IPS DF 6.9 (cell line): ENCODE results near the gene CDSN.

ENCODE experiments used
- DNase-seq: peaks from one replicate; pipeline ENCODE4 v3.0.0-alpha.2; 2013; ENCODE audit warnings: low read depth, low spot score
- H3K27ac ChIP-seq: one replicate; pipeline ENCODE4 v1.5.1; 2013; ENCODE audit warnings: low read length, control low read depth
- H3K27me3 ChIP-seq: 2 replicates; pipeline ENCODE4 v1.6.1; 2013; ENCODE audit warnings: mild to moderate bottlenecking, low read length; ENCODE audit not compliant: control insufficient read depth, insufficient read depth
- H3K36me3 ChIP-seq: 2 replicates; pipeline ENCODE4 v1.6.1; 2013; ENCODE audit warnings: low read length; ENCODE audit not compliant: control insufficient read depth, insufficient read depth
- H3K4me1 ChIP-seq: 2 replicates; pipeline ENCODE4 v1.6.1; 2013; ENCODE audit warnings: low read length; ENCODE audit not compliant: control insufficient read depth, insufficient read depth
- H3K4me3 ChIP-seq: 2 replicates; pipeline ENCODE4 v1.5.1; 2013; ENCODE audit warnings: mild to moderate bottlenecking, low read length
- H3K9me3 ChIP-seq: 2 replicates; pipeline ENCODE4 v1.6.1; 2013; ENCODE audit warnings: low read length, inconsistent platforms; ENCODE audit not compliant: control insufficient read depth, insufficient read depth
- WGBS: extraction: QIAGEN DNeasy Blood & Tissue Kit; methylation state at CpG from one replicate; pipeline ENCODE4 v1.1.7; 2013; ENCODE audit warnings: mixed read lengths, missing lambda C conversion rate; ENCODE audit not compliant: insufficient read length, insufficient coverage; 5-methylcytosine and 5-hydroxymethylcytosine counted together

Gene CDSN

GRCh38 chr6:31114970-31115849 is 5.0 kb downstream of the CDSN start:
- H3K27me3 ChIP-seq, result no peaks in the 10 kb centered on the region
- no peaks in the 10 kb centered on the region for H3K36me3 ChIP-seq
- no peaks in the 10 kb centered on the region for H3K9me3 ChIP-seq
- H3K27ac ChIP-seq, result no peak overlapping the region
- no peak for DNase-seq
- H3K4me1 ChIP-seq, result peaks cover 6% of the 10 kb centered on the region
- H3K4me3 ChIP-seq, result no peak overlapping the region
- WGBS, result no CpG with 5 or more reads among the region's 9 CpGs

- no peak for DNase-seq
- WGBS, result no CpG with 5 or more reads among the region's 3 CpGs
- Histone ChIP-seq H3K36me3 (no peaks in the 10 kb centered on the region), H3K4me3 (no peak within 1 kb of the TSS), H3K27me3 (no peaks in the 10 kb centered on the region), H3K4me1 (peaks cover 9% of the 10 kb centered on the region), H3K27ac (no peak within 1 kb of the TSS), H3K9me3 (no peaks in the 10 kb centered on the region)
Measured at GRCh38 chr6:31114541-31114878, 5.7 kb downstream of the CDSN start, which contains the start of gene PSORS1C1. PSORS1C1 (plus strand) TSS chr6:31114800; CDS start chr6:31129633, 14,833 bp downstream.

GRCh38 chr6:31113861-31114540 is 6.2 kb downstream of the CDSN start:
- no peak for DNase-seq
- Histone ChIP-seq H3K27me3 (no peaks in the 10 kb centered on the region), H3K4me1 (peaks cover 9% of the 10 kb centered on the region), H3K9me3 (no peaks in the 10 kb centered on the region), H3K36me3 (no peaks in the 10 kb centered on the region), H3K4me3 (no peak overlapping the region), H3K27ac (no peak overlapping the region)
- WGBS, result no CpG with 5 or more reads among the region's 7 CpGs

GRCh38 chr6:31112478-31112877 is 7.8 kb downstream of the CDSN start, which contains the start of gene C6orf15:
C6orf15 (minus strand) TSS chr6:31112575; CDS start chr6:31112555, 20 bp downstream.
- Histone ChIP-seq H3K36me3 (no peaks in the 10 kb centered on the region), H3K27me3 (no peaks in the 10 kb centered on the region), H3K27ac (no peak within 1 kb of the TSS), H3K9me3 (no peaks in the 10 kb centered on the region), H3K4me1 (peaks cover 9% of the 10 kb centered on the region), H3K4me3 (no peak within 1 kb of the TSS)
- no peak for DNase-seq
- whole genome bisulfite sequencing, result no CpG with 5 or more reads among the region's 5 CpGs

- no CpG with 5 or more reads among the region's 13 CpGs for WGBS
- no peak overlapping the region for H3K4me3 ChIP-seq
- no peak for DNase-seq
- H3K4me1 ChIP-seq, result peaks cover 9% of the 10 kb centered on the region
- H3K36me3 ChIP-seq, result no peaks in the 10 kb centered on the region
- no peaks in the 10 kb centered on the region for H3K9me3 ChIP-seq
- H3K27ac ChIP-seq, result no peak overlapping the region
- no peaks in the 10 kb centered on the region for H3K27me3 ChIP-seq
Measured at GRCh38 chr6:31111712-31112111, 8.5 kb downstream of the CDSN start.

- no peaks in the 10 kb centered on the region for H3K27me3 ChIP-seq
- no peaks in the 10 kb centered on the region for H3K9me3 ChIP-seq
- no peak for DNase-seq
- no peak overlapping the region for H3K4me3 ChIP-seq
- WGBS, result no CpG with 5 or more reads among the region's 11 CpGs
- H3K36me3 ChIP-seq, result no peaks in the 10 kb centered on the region
- H3K4me1 ChIP-seq, result peaks cover 9% of the 10 kb centered on the region
- no peak overlapping the region for H3K27ac ChIP-seq
Measured at GRCh38 chr6:31110825-31111582, 9.2 kb downstream of the CDSN start.

GRCh38 chr6:31107052-31107451 is 13.2 kb downstream of the CDSN start:
- H3K4me3 ChIP-seq, result no peak overlapping the region
- no peak for DNase-seq
- H3K27me3 ChIP-seq, result no peaks in the 10 kb centered on the region
- WGBS, result no CpG with 5 or more reads among the region's 4 CpGs
- no peaks in the 10 kb centered on the region for H3K9me3 ChIP-seq
- H3K36me3 ChIP-seq, result no peaks in the 10 kb centered on the region
- no peak overlapping the region for H3K27ac ChIP-seq
- H3K4me1 ChIP-seq, result peaks cover 4% of the 10 kb centered on the region; the same call in 1 of the 2 replicates

- no peaks in the 10 kb centered on the region for H3K4me1 ChIP-seq
- no peak overlapping the region for H3K4me3 ChIP-seq
- H3K9me3 ChIP-seq, result no peaks in the 10 kb centered on the region
- WGBS, result no CpG with 5 or more reads among the region's 2 CpGs
- H3K36me3 ChIP-seq, result no peaks in the 10 kb centered on the region
- H3K27me3 ChIP-seq, result no peaks in the 10 kb centered on the region
- H3K27ac ChIP-seq, result no peak overlapping the region
- DNase-seq, result no peak
Measured at GRCh38 chr6:31103136-31103535, 17.1 kb downstream of the CDSN start.

GRCh38 chr6:31098449-31098938 is 21.8 kb downstream of the CDSN start:
- H3K27ac ChIP-seq, result no peak overlapping the region

GRCh38 chr6:31096656-31097055 is 23.6 kb downstream of the CDSN start:
- Histone ChIP-seq H3K4me1 (peaks cover 2% of the 10 kb centered on the region; the same call in 1 of the 2 replicates), H3K9me3 (no peaks in the 10 kb centered on the region), H3K36me3 (no peaks in the 10 kb centered on the region), H3K27me3 (no peaks in the 10 kb centered on the region), H3K4me3 (no peak overlapping the region), H3K27ac (no peak overlapping the region)
- DNase-seq, result no peak
- no CpG with 5 or more reads among the region's 5 CpGs for WGBS

More at GRCh38 chr6:31098449-31098938, 21.8 kb downstream of the CDSN start:
- H3K27me3 ChIP-seq, result no peaks in the 10 kb centered on the region
- no peak overlapping the region for H3K4me3 ChIP-seq
- no peaks in the 10 kb centered on the region for H3K9me3 ChIP-seq
- no CpG with 5 or more reads among the region's 4 CpGs for WGBS
- H3K4me1 ChIP-seq, result peaks cover 2% of the 10 kb centered on the region; the same call in 1 of the 2 replicates
- no peak for DNase-seq
- H3K36me3 ChIP-seq, result no peaks in the 10 kb centered on the region
